ENCODE results near the gene TENM3. TPM values are rescaled to one million over a fixed set of nuclear protein-coding genes. Genes with fewer than 3 reads are reported as not detected.

Gene TENM3
- total RNA-seq, 2 experiments from 2014 or later: not detected

GRCh38 chr4:182538031-182538430 is 294.8 kb downstream of the TENM3 start:
- Mint-ChIP-seq H3K27me3 (no peaks in the 10 kb centered on the region), H3K4me3 (no peak overlapping the region), H3K4me1 (ENCODE audit: low read depth) (no peaks in the 10 kb centered on the region), H3K9me3 (no peaks in the 10 kb centered on the region), H3K27ac (no peak overlapping the region), H3K36me3 (no peaks in the 10 kb centered on the region)
- DNase-seq: no peak
- POLR2A ChIA-PET: no interaction called here
- intact Hi-C loops (cut with micrococcal nuclease): no loop called here
- CTCF ChIA-PET: no interaction called here

- Mint-ChIP-seq H3K4me3 (no peak overlapping the region), H3K36me3 (no peaks in the 10 kb centered on the region), H3K27me3 (no peaks in the 10 kb centered on the region), H3K27ac (no peak overlapping the region), H3K9me3 (no peaks in the 10 kb centered on the region), H3K4me1 (ENCODE audit: low read depth) (no peaks in the 10 kb centered on the region)
- CTCF ChIA-PET: no interaction called here
- no peak for DNase-seq
- intact Hi-C loops (cut with micrococcal nuclease): no loop called here
- POLR2A ChIA-PET: no interaction called here
Measured at GRCh38 chr4:182540496-182540895, 297.3 kb downstream of the TENM3 start.

- CTCF ChIA-PET: no interaction called here
- Mint-ChIP-seq H3K36me3 (no peaks in the 10 kb centered on the region), H3K27ac (no peak overlapping the region), H3K9me3 (no peaks in the 10 kb centered on the region), H3K4me1 (ENCODE audit: low read depth) (no peaks in the 10 kb centered on the region), H3K4me3 (no peak overlapping the region), H3K27me3 (peaks cover 11% of the 10 kb centered on the region)
- POLR2A ChIA-PET: no interaction called here
- peak; percentile 22 for DNase-seq
- intact Hi-C loops (cut with micrococcal nuclease): no loop called here
Measured at GRCh38 chr4:182547435-182547834, 304.2 kb downstream of the TENM3 start.

- Mint-ChIP-seq H3K27me3 (peaks cover 11% of the 10 kb centered on the region), H3K36me3 (no peaks in the 10 kb centered on the region), H3K4me3 (no peak overlapping the region), H3K27ac (no peak overlapping the region), H3K4me1 (ENCODE audit: low read depth) (no peaks in the 10 kb centered on the region), H3K9me3 (no peaks in the 10 kb centered on the region)
- POLR2A ChIA-PET: no interaction called here
- intact Hi-C loops (cut with micrococcal nuclease): no loop called here
- DNase-seq: no peak
- CTCF ChIA-PET: no interaction called here
Measured at GRCh38 chr4:182548156-182548555, 305.0 kb downstream of the TENM3 start.

- no peaks in the 10 kb centered on the region for H3K4me1 Mint-ChIP-seq (ENCODE audit: low read depth)
- H3K27me3 Mint-ChIP-seq: peaks cover 11% of the 10 kb centered on the region
- intact Hi-C loops (cut with micrococcal nuclease): no loop called here
- no peaks in the 10 kb centered on the region for H3K9me3 Mint-ChIP-seq
- ChIA-PET CTCF (no interaction called here), POLR2A (no interaction called here)
- DNase-seq: no peak
- no peak overlapping the region for H3K27ac Mint-ChIP-seq
- no peak overlapping the region for H3K4me3 Mint-ChIP-seq
- H3K36me3 Mint-ChIP-seq: no peaks in the 10 kb centered on the region
Measured at GRCh38 chr4:182549356-182549755, 306.2 kb downstream of the TENM3 start.

- ChIA-PET POLR2A (no interaction called here), CTCF (no interaction called here)
- intact Hi-C loops (cut with micrococcal nuclease): no loop called here
- Mint-ChIP-seq H3K27me3 (peaks cover 10% of the 10 kb centered on the region), H3K9me3 (no peaks in the 10 kb centered on the region), H3K27ac (no peak overlapping the region), H3K4me3 (no peak overlapping the region), H3K36me3 (no peaks in the 10 kb centered on the region), H3K4me1 (ENCODE audit: low read depth) (no peaks in the 10 kb centered on the region)
- no peak for DNase-seq
Measured at GRCh38 chr4:182552948-182553347, 309.7 kb downstream of the TENM3 start.

- Mint-ChIP-seq H3K27me3 (peaks cover 9% of the 10 kb centered on the region), H3K27ac (no peak overlapping the region), H3K36me3 (no peaks in the 10 kb centered on the region), H3K9me3 (no peaks in the 10 kb centered on the region), H3K4me1 (ENCODE audit: low read depth) (no peaks in the 10 kb centered on the region), H3K4me3 (no peak overlapping the region)
- ChIA-PET CTCF (no interaction called here), POLR2A (no interaction called here)
- intact Hi-C loops (cut with micrococcal nuclease): no loop called here
- DNase-seq: no peak
Measured at GRCh38 chr4:182553653-182554052, 310.5 kb downstream of the TENM3 start.

- H3K27me3 Mint-ChIP-seq: peaks cover 9% of the 10 kb centered on the region
- intact Hi-C loops (cut with micrococcal nuclease): no loop called here
- CTCF ChIA-PET: no interaction called here
Measured at GRCh38 chr4:182554736-182555135, 311.5 kb downstream of the TENM3 start.

GRCh38 chr4:182555997-182556418 is 312.8 kb downstream of the TENM3 start:
- DNase-seq: no peak
- Mint-ChIP-seq H3K4me1 (ENCODE audit: low read depth) (no peaks in the 10 kb centered on the region), H3K9me3 (no peaks in the 10 kb centered on the region), H3K27ac (no peak overlapping the region), H3K36me3 (no peaks in the 10 kb centered on the region), H3K4me3 (no peak overlapping the region), H3K27me3 (peaks cover 12% of the 10 kb centered on the region)
- intact Hi-C loops (cut with micrococcal nuclease): no loop called here
- CTCF ChIA-PET: no interaction called here
- POLR2A ChIA-PET: no interaction called here

More at GRCh38 chr4:182554736-182555135, 311.5 kb downstream of the TENM3 start:
- Mint-ChIP-seq H3K9me3 (no peaks in the 10 kb centered on the region), H3K4me1 (ENCODE audit: low read depth) (no peaks in the 10 kb centered on the region), H3K27ac (no peak overlapping the region), H3K4me3 (no peak overlapping the region), H3K36me3 (no peaks in the 10 kb centered on the region)
- POLR2A ChIA-PET: no interaction called here
- DNase-seq: no peak

- no peak for DNase-seq
- intact Hi-C loops (cut with micrococcal nuclease): no loop called here
- H3K27me3 Mint-ChIP-seq: peaks cover 9% of the 10 kb centered on the region
- no peak overlapping the region for H3K4me3 Mint-ChIP-seq
- CTCF ChIA-PET: no interaction called here
- POLR2A ChIA-PET: no interaction called here
- no peaks in the 10 kb centered on the region for H3K4me1 Mint-ChIP-seq (ENCODE audit: low read depth)
- H3K36me3 Mint-ChIP-seq: no peaks in the 10 kb centered on the region
- no peaks in the 10 kb centered on the region for H3K9me3 Mint-ChIP-seq
- no peak overlapping the region for H3K27ac Mint-ChIP-seq
Measured at GRCh38 chr4:182556580-182556979, 313.4 kb downstream of the TENM3 start.

GRCh38 chr4:182560358-182560757 is 317.2 kb downstream of the TENM3 start:
- Mint-ChIP-seq H3K36me3 (no peaks in the 10 kb centered on the region), H3K27ac (no peak overlapping the region), H3K9me3 (no peaks in the 10 kb centered on the region), H3K4me3 (no peak overlapping the region), H3K27me3 (peaks cover 12% of the 10 kb centered on the region), H3K4me1 (ENCODE audit: low read depth) (no peaks in the 10 kb centered on the region)
- ChIA-PET CTCF (no interaction called here), POLR2A (no interaction called here)
- intact Hi-C loops (cut with micrococcal nuclease): no loop called here
- DNase-seq: no peak

GRCh38 chr4:182562350-182562749 is 319.1 kb downstream of the TENM3 start:
- no peaks in the 10 kb centered on the region for H3K36me3 Mint-ChIP-seq
- H3K27me3 Mint-ChIP-seq: peaks cover 12% of the 10 kb centered on the region
- no peak for DNase-seq
- POLR2A ChIA-PET: no interaction called here
- H3K27ac Mint-ChIP-seq: no peak overlapping the region
- H3K9me3 Mint-ChIP-seq: no peaks in the 10 kb centered on the region
- no peaks in the 10 kb centered on the region for H3K4me1 Mint-ChIP-seq (ENCODE audit: low read depth)
- no peak overlapping the region for H3K4me3 Mint-ChIP-seq
- intact Hi-C loops (cut with micrococcal nuclease): no loop called here
- CTCF ChIA-PET: no interaction called here

- intact Hi-C loops (cut with micrococcal nuclease): no loop called here
- peaks cover 14% of the 10 kb centered on the region for H3K27me3 Mint-ChIP-seq
- CTCF ChIA-PET: no interaction called here
Measured at GRCh38 chr4:182564724-182565369, 321.6 kb downstream of the TENM3 start.

More at GRCh38 chr4:182564724-182565369, 321.6 kb downstream of the TENM3 start:
- DNase-seq: no peak
- no peak overlapping the region for H3K4me3 Mint-ChIP-seq
- no peak overlapping the region for H3K27ac Mint-ChIP-seq
- no peaks in the 10 kb centered on the region for H3K4me1 Mint-ChIP-seq (ENCODE audit: low read depth)
- H3K36me3 Mint-ChIP-seq: no peaks in the 10 kb centered on the region
- no peaks in the 10 kb centered on the region for H3K9me3 Mint-ChIP-seq
- POLR2A ChIA-PET: no interaction called here

Data from activated CD4-positive, alpha-beta memory T cell treated with anti-CD3 and anti-CD28 coated beads for 36 hours (primary cell).